ENCODE measurements around the gene MAGEB2.

DNA sequence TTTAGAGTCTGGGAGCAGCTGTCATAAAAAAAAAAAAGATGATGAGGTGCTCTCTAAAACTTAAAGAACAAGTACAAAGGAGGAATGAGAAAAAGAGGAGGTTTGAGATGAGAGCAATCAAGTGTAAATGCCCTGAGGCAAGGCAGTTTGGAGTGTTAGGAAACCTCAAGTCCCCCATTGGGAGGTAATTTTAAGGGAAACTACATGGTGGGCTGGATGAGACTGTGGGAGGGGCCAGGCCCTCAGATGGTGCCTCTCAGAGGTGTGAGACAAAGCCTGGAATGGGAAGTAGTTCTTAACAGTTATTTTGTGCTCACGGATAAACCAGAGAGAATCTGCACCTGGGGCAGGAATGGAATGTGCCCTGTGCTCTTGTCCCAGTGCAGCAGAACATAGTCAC, 13.2 kb downstream of the MAGEB2 start:
- TF ChIP-seq, protein P1, sequence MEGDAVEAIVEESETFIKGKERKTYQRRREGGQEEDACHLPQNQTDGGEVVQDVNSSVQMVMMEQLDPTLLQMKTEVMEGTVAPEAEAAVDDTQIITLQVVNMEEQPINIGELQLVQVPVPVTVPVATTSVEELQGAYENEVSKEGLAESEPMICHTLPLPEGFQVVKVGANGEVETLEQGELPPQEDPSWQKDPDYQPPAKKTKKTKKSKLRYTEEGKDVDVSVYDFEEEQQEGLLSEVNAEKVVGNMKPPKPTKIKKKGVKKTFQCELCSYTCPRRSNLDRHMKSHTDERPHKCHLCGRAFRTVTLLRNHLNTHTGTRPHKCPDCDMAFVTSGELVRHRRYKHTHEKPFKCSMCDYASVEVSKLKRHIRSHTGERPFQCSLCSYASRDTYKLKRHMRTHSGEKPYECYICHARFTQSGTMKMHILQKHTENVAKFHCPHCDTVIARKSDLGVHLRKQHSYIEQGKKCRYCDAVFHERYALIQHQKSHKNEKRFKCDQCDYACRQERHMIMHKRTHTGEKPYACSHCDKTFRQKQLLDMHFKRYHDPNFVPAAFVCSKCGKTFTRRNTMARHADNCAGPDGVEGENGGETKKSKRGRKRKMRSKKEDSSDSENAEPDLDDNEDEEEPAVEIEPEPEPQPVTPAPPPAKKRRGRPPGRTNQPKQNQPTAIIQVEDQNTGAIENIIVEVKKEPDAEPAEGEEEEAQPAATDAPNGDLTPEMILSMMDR (IDR thresholded peaks at IDR 0.05): no peak
- no peak for TF ChIP-seq POLR2A (IDR thresholded peaks at IDR 0.05)

Measured in adrenal gland (tissue), 5 donors.